G401 (cell line): ENCODE measurements around the gene ANGPTL3. TPM values are rescaled to one million over a fixed set of nuclear protein-coding genes. Genes with fewer than 3 reads are reported as not detected.

Source experiments
- DNase-seq: peaks from one replicate; pipeline ENCODE4 v3.0.0-alpha.2; 2015; ENCODE audit warnings: low spot score
- in situ Hi-C: cut with HindIII; loops from 2 replicates; pipeline ENCODE4 v1.10.0; 2016; ENCODE audit warnings: low sequenced_read_pairs, mixed read lengths
- total RNA-seq: library from RNA; depleted of rRNA; stranded (reverse); fragments of >200 nt; shearing (Covaris generic); gene quantifications from 2 replicates; pipeline ENCODE4 v1.2.3, GENCODE V29; 2014; rRNA removed

Gene ANGPTL3
- total RNA-seq, 1 experiment from 2014 or later, result not detected

DNA sequence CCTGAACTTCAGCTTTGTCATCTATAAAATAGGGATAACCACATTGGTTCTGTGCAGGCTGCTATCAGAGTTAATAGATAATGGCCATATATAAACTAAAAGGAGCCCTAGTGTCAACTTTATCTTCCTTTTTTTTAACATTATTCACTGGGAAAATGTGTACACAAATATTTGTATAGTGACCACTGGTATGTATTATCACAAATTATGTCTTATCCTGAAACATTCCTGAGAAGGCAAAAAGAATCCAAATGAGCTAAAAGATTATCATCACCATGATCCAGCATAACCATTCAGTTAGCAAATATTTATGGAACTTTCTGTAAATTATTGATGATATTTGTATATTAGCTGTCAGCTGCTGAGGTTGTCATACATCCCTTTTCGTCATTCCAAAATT, 16.6 kb downstream of the ANGPTL3 start:
- DNase-seq, result no peak
- in situ Hi-C loops, result no loop called here

DNA sequence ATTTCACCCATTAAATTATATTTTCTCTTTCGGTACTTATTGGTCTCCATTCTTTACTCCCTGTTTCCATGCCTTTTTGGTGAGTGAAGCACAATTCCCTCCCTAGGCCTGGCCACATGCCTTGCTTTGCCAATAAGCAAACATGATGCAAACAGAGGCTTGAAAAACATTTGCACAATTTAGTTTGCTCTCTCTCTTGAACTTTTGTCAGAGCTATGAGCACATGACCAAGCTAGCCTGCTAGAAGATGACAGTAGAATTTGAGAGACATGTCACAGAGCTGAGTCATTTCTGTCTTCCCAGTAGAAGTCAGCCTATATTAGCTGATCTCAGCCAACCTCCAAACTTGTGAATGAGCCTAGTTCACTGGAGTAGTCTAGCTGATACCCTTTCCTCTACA, 24.6 kb downstream of the ANGPTL3 start:
- in situ Hi-C loops, result no loop called here
- no peak for DNase-seq

GRCh38 chr1:62625415-62625814, 28.1 kb downstream of the ANGPTL3 start:
- in situ Hi-C loops, result no loop called here
- DNase-seq, result no peak

- in situ Hi-C loops, result no loop called here
Observed at GRCh38 chr1:62628506-62628905, 31.2 kb downstream of the ANGPTL3 start.

GRCh38 chr1:62637392-62638105, 40.2 kb downstream of the ANGPTL3 start:
- in situ Hi-C loops, result no loop called here
- DNase-seq, result no peak

More at GRCh38 chr1:62628506-62628905, 31.2 kb downstream of the ANGPTL3 start:
- no peak for DNase-seq

GRCh38 chr1:62643283-62643682, 46.0 kb downstream of the ANGPTL3 start:
- in situ Hi-C loops, result no loop called here
- no peak for DNase-seq

DNA sequence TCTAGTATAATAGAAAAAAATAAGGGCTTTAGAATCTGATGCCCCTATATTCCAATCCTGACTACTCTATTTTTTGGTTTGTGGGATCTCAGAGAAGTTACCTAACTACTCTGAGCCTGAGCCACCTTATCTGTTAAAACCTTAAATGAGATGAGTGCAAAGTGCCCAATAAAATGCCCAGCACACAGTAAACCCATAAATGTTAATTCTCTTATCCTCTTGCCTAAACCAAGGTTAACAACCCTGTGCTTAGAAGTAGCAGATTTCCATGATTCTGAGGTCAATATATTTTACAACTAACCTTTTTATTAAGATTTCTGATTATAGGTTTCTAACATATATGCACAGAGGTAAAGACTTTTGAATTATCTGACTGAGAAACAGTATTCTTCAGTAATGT, 55.1 kb downstream of the ANGPTL3 start:
- in situ Hi-C loops, result no loop called here
- no peak for DNase-seq

GRCh38 chr1:62654744-62655143, 57.4 kb downstream of the ANGPTL3 start:
- DNase-seq, result no peak
- in situ Hi-C loops, result no loop called here

Other genes with a start within 250 kb of the ANGPTL3 start
- gene USP1, start 160.5 kb upstream of the ANGPTL3 start, total RNA-seq, result 39.8 and 65.4 TPM in 2 replicates
- 24.7 and 105 TPM in 2 replicates for gene DOCK7, start 90.9 kb downstream of the ANGPTL3 start, total RNA-seq
- gene ATG4C, start 186.6 kb downstream of the ANGPTL3 start, total RNA-seq, result 2.0 and 2.2 TPM in 2 replicates